IPS-11a (cell line): ENCODE data around the gene WEE2.

ENCODE experiments used
- H3K4me3 ChIP-seq: one replicate; pipeline ENCODE4 v1.5.1; 2013; ENCODE audit warnings: low read depth, low read length, control low read depth

The WEE2 gene

DNA sequence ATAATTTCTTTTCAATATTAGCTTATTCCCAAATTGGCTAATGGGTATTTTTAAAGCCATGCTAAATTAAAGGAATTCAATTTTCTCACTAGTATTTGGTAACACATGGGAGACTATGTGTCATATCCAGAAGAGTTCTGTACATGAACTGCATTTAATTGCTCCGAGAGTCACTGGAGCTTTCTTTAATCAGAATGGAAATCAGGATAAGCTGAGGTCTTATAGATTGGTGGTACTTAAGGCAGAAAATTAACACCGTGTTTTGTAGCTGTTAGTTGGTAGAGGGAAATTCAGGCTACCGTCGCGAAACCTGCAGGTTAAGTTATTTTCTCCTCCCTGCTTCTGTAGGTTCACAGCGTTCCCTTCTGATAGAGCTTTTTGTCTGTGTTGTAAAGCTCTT is at the start of gene WEE2:
WEE2 (plus strand) TSS at position 3 of the 400 bp plus-strand sequence. CDS start 406 bp downstream, outside the sequence.
- H3K4me3 ChIP-seq = no peak within 1 kb of the TSS

DNA sequence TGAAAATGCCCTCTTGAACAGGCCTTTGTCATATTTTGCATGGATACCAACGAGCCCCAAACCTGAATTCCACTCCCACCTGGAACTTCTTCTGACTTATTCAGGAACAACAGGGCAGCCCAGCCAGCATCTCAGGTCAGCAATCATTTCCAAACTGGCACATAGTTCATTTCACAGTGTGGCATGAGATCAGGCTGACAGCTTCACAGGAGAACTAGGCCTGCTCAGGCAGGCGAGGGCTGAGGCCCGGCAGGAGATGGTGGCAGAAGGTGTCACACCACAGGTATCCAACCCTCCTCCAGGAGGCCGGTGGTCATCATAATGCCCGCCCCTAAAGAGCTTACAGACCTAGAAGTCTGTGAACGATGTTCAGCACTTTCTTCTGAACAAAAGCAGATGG is 48.7 kb upstream of the WEE2 start:
- H3K4me3 ChIP-seq = no peak overlapping the region

DNA sequence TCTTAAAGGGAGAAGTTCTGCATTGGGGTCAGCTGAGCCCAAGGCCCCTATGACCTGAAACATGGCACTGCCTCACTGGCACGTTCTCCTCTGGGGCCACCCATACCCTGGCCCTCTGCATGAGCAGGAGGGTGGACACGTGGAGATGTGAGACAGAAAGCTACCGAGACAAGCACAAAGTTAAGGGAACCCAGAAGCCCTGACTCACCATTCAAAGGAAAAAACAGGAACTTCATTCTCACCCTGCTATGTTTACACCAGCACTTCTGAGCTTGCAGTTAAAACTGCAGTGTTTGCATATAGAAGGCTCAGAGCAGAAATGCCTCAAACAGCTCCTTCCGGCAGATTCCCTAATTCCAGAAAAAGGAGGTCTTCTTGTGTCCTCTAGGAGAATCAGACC is 47.9 kb upstream of the WEE2 start:
- no peak overlapping the region for H3K4me3 ChIP-seq

- no peak overlapping the region for H3K4me3 ChIP-seq
These were observed 44.9 kb upstream of the WEE2 start for GRCh38 chr7:141663081-141663849.

- no peak overlapping the region for H3K4me3 ChIP-seq
These were observed 43.7 kb upstream of the WEE2 start for GRCh38 chr7:141664450-141664849.

GRCh38 chr7:141665208-141666035 is 42.7 kb upstream of the WEE2 start:
- H3K4me3 ChIP-seq = no peak overlapping the region

GRCh38 chr7:141666071-141666470 is 42.1 kb upstream of the WEE2 start:
- H3K4me3 ChIP-seq = no peak overlapping the region

DNA sequence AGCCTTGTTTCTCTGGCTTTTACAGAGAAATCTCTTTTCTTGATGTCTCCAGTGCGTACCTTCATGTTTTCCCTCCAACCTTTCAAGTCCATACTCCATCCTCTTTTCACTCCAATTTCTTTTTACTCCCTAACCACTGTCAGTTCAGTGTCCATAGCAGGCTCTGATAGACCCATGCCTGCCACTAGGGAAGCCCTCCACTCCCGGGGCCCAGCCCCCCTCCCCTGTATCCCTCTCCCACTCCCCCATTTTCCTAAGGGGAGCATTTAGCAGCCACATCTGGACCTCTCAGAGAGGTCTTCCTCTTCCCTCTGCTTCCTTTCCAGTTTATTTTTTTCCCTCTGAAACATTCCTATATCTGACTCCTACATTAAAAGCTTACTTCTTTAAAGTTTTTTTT is 39.3 kb upstream of the WEE2 start:
- no peak overlapping the region for H3K4me3 ChIP-seq

GRCh38 chr7:141671705-141672496 is 36.3 kb upstream of the WEE2 start:
- H3K4me3 ChIP-seq = no peak overlapping the region

GRCh38 chr7:141673346-141673745 is 34.8 kb upstream of the WEE2 start:
- no peak overlapping the region for H3K4me3 ChIP-seq

DNA sequence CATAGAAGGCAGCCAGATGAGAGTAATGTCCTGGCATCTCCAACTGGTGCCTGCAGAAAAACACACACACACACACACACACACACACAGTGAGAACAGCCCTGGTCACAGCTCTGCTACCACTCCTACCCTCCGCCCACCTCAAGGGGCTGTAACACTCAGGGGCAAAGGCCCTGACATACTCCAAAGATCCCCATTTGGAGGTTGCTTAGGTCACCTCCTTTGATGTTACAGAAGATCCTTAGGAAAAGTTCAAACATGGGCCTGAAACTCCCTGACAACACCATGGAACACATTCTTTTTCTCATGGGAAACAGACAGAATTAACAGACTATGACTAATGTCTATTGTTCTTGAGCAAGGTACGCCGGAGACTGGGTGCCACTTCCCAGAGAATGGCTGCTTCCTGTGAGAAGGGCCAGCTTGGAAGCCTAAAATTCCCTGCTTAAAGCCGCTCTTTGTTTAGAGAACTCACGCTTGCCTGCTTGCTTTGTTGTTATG is 33.9 kb upstream of the WEE2 start:
- H3K4me3 ChIP-seq = no peak overlapping the region

GRCh38 chr7:141674702-141675101 is 33.5 kb upstream of the WEE2 start:
- H3K4me3 ChIP-seq = no peak overlapping the region

GRCh38 chr7:141675436-141676215 is 32.5 kb upstream of the WEE2 start:
- no peak overlapping the region for H3K4me3 ChIP-seq

- H3K4me3 ChIP-seq = no peak overlapping the region
These were observed 31.5 kb upstream of the WEE2 start for GRCh38 chr7:141676618-141677017.

DNA sequence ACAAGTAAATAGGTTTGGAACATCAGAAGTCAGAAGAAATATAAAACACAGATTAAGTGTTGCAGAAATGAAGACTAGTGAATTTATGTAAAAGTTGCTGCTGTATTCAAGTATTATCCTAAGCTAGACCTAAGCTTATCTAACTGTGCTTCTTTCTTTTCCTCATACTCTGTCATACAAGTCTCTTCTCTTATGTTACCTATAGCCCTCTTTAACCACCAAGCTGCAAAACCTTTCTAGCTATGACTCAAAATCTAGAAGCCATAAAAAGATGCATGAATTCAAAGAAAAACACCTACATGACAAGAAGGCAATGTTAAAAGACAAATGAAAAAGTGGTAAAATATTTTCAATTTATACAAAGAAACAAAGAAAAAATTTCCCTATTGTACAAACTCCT is 29.1 kb upstream of the WEE2 start:
- H3K4me3 ChIP-seq = no peak overlapping the region

DNA sequence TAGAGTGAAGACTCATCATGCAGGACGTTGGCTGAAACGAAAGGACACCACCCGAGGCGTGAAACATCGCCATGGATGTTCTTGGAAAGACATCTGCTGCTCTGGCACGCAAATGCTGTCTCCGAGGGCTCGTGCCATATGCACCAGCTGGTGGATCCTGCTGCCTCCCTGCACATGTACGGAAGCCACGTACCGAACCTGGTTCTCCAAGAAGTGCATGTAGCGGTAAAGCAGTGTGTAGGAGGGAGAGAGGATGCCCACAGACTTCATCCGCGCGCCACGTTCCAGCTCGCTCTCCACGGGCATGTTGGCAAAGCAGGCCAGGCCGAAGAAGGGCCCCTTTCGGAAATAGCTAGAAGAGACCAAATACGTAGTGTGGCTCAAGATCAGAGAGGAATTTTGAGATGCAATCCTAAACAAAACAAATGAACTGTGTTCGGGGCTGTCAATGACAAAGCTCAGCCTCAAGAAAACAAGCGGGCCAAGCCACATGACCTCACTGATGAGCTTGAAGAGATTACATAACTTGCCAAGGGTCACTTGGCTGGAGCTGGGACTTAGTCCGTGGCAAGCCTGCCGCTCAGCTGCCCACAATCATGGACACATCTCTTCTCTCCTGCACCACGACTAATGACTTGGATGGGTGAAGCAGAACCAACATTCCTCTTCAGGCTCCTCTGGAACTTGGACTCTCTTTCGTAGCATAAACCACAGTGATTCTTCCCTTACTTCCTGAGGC is 22.7 kb upstream of the WEE2 start:
- no peak overlapping the region for H3K4me3 ChIP-seq

GRCh38 chr7:141686074-141686473 is 22.1 kb upstream of the WEE2 start:
- H3K4me3 ChIP-seq = no peak overlapping the region

- H3K4me3 ChIP-seq = no peak overlapping the region
These were observed 21.5 kb upstream of the WEE2 start for GRCh38 chr7:141686670-141687069.

DNA sequence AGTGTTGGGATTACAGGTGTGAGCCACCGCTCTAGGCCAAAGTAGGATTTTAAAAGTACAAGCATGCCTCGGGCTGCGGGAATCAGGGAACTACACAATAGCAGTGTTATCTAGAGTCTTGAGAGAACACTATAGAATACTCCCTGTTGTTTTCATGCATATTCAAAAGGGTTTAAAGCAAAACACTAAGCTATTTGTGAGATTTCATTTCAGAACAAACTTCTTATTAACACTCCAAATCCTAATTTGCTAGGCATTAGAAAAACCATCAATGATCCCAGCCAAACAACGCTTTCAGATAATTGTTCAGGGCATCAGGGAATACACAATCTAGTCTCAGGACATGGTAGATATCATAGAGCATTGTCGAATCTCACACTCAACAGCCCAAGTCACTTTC is 20.1 kb upstream of the WEE2 start:
- H3K4me3 ChIP-seq = no peak overlapping the region
